Fibroblast of the aortic adventitia (primary cell): ENCODE results near the gene FLAD1. TPM values are rescaled to one million over a fixed set of nuclear protein-coding genes. Genes with fewer than 3 reads are reported as not detected.

Experiments
- DNase-seq: peaks from one replicate; pipeline ENCODE4 v3.0.0-alpha.2; 2010; ENCODE audit warnings: low read depth
- H3K4me3 ChIP-seq: 2 replicates; pipeline ENCODE4 v1.5.1; 2011; ENCODE audit warnings: low read depth, mild to moderate bottlenecking, control low read depth, low read length, moderate library complexity
- CTCF ChIP-seq: IDR thresholded peaks from 2 replicates; pipeline ENCODE4 v1.5.1; 2011; ENCODE audit warnings: mild to moderate bottlenecking, low read length, control low read depth, inconsistent platforms; ENCODE audit not compliant: insufficient read depth
- total RNA-seq: library from RNA; depleted of rRNA; stranded (reverse); fragments of >200 nt; gene quantifications from 2 replicates; pipeline ENCODE4 v1.2.3, GENCODE V29; 2012; ENCODE audit warnings: low replicate concordance

Gene FLAD1
- total RNA-seq = 5.2 and 17.7 TPM in 2 replicates

GRCh38 chr1:154982897-154983648, at the start of gene FLAD1:
FLAD1 (plus strand) TSS chr1:154983344; CDS start chr1:154983695, 351 bp downstream.
- peak; percentile 100 for DNase-seq
- TF ChIP-seq CTCF = no peak
- H3K4me3 ChIP-seq = peak within 1 kb of the TSS; percentile 97

- DNase-seq = no peak
- no peak for TF ChIP-seq CTCF
- H3K4me3 ChIP-seq = no peak overlapping the region
Measured at GRCh38 chr1:154934358-154934948, 48.7 kb upstream of the FLAD1 start.

- DNase-seq = no peak
- no peak for TF ChIP-seq CTCF
Measured at GRCh38 chr1:154935749-154936554, 47.2 kb upstream of the FLAD1 start.

GRCh38 chr1:154936555-154937084, 46.5 kb upstream of the FLAD1 start, which contains the start of gene PMVK:
PMVK (minus strand) TSS chr1:154936719; CDS start chr1:154936685, 34 bp downstream.
- peak; percentile 98 for DNase-seq

More at GRCh38 chr1:154935749-154936554, 47.2 kb upstream of the FLAD1 start:
- H3K4me3 ChIP-seq = peak overlapping the region; percentile 79

GRCh38 chr1:154937085-154937987, 45.8 kb upstream of the FLAD1 start:
- peak; percentile 33 for TF ChIP-seq CTCF
- peak; percentile 98 for DNase-seq
- H3K4me3 ChIP-seq = peak overlapping the region; percentile 79

More at GRCh38 chr1:154936555-154937084, 46.5 kb upstream of the FLAD1 start, which contains the start of gene PMVK:
- TF ChIP-seq CTCF = peak; percentile 38
- H3K4me3 ChIP-seq = peak within 1 kb of the TSS; percentile 79
